ENCODE results near the gene HMGCR.

DNA sequence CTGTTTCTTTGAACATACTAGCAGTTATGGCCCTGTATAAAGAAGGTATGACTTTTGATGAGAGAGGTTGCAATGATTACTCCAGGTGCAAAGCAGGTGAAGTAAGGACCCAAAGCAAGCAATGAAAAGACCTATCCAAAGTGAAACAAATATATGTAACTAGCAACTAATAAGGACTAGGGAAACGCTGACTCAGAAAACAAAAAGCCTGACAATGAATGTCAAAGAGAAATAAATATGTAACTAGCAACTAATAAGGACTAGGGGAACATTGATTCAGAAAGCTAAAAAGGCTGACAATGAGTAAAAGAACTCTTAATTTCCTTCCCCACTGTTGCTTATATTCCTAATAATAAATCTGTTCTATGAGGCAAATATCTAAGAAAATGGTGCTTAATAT, 43.1 kb downstream of the HMGCR start:
- TF ChIP-seq, protein P1, sequence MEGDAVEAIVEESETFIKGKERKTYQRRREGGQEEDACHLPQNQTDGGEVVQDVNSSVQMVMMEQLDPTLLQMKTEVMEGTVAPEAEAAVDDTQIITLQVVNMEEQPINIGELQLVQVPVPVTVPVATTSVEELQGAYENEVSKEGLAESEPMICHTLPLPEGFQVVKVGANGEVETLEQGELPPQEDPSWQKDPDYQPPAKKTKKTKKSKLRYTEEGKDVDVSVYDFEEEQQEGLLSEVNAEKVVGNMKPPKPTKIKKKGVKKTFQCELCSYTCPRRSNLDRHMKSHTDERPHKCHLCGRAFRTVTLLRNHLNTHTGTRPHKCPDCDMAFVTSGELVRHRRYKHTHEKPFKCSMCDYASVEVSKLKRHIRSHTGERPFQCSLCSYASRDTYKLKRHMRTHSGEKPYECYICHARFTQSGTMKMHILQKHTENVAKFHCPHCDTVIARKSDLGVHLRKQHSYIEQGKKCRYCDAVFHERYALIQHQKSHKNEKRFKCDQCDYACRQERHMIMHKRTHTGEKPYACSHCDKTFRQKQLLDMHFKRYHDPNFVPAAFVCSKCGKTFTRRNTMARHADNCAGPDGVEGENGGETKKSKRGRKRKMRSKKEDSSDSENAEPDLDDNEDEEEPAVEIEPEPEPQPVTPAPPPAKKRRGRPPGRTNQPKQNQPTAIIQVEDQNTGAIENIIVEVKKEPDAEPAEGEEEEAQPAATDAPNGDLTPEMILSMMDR (conservative IDR thresholded peaks at IDR 0.05 in 1 of 2, IDR thresholded peaks at IDR 0.05 in 1 of 2; ENCODE audit: extremely low read depth in 1 of 2, insufficient read depth in 1 of 2, low read depth in 1 of 2, low read length in 2 of 2) = no peak
- no peak for TF ChIP-seq EZH2 (IDR thresholded peaks at IDR 0.05; ENCODE audit: borderline replicate concordance, low read length)

Measured in mammary epithelial cell (primary cell).